ENCODE data around the gene SEC61B.

Gene SEC61B

DNA sequence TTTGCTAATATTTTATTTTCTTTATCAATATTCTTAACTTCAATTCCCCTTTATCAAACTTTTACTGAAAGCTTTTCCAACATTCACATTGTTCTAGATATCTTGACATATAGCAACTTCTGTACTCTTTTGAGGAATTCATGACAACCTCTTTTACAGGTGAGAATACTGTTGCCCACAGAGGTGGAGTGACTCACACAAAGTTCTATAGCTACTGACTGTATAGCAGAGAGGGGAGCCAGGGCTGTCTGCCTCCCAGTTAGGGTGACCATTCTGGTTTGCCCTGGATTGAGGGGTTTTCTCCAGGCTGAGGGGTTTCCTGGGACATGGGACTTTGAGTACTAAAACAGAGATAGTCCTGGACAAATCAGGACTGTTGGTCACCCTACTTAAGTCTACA is 16.2 kb downstream of the SEC61B start:
- no peak for DNase-seq

DNA sequence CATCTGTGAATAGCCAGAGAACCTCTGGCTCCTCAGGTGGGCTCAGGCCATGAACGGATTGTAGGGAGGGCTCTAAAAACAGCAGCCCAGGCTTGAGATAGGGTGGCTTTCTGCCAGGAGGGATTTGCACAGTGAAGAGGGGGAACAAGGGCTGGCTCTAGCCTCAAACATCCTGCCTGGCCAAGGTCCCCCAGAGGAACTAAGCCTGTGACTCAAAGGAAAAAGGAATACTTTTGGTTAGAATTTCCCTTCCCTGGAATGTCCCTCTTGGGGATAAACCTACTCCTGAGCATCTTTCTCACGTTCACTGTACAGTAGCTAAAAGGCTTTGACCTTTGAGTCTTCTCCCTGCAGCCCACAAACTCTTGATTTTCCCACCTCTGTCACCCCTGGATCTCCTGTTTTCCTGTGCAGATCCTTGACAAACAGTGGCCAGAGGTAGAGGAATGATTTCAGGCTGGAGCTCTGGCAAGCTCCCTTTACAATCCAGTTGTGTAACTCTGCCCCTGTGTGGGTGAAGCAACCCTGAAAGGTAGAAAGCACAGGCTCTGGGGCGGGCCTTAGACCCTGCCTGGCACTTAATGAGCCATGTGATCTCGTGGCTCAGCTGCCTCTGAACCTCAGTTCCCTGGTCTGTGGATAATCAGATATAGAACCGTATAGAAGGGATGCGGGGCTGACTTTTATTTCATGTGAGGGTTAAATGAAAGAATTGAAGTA is 17.4 kb downstream of the SEC61B start:
- DNase-seq, result no peak

DNA sequence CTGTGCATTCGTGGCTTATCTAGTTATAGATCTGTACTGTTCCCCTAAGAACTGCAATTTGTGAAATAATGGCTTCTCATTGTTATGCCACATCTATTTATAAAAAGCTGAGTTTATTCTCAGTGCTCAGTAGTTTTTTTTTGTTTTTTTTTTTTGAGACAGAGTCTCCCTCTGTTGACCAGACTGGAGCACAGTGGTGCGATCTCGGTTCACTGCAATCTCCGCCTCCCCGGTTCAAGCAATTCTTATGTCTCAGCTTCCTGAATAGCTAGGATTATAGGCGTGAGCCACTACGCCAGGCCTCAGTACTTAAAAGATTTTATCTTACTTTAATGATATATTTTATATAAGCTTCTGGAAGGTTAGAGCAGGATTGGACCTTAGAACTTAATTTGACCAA is 19.0 kb downstream of the SEC61B start:
- DNase-seq, result no peak

DNA sequence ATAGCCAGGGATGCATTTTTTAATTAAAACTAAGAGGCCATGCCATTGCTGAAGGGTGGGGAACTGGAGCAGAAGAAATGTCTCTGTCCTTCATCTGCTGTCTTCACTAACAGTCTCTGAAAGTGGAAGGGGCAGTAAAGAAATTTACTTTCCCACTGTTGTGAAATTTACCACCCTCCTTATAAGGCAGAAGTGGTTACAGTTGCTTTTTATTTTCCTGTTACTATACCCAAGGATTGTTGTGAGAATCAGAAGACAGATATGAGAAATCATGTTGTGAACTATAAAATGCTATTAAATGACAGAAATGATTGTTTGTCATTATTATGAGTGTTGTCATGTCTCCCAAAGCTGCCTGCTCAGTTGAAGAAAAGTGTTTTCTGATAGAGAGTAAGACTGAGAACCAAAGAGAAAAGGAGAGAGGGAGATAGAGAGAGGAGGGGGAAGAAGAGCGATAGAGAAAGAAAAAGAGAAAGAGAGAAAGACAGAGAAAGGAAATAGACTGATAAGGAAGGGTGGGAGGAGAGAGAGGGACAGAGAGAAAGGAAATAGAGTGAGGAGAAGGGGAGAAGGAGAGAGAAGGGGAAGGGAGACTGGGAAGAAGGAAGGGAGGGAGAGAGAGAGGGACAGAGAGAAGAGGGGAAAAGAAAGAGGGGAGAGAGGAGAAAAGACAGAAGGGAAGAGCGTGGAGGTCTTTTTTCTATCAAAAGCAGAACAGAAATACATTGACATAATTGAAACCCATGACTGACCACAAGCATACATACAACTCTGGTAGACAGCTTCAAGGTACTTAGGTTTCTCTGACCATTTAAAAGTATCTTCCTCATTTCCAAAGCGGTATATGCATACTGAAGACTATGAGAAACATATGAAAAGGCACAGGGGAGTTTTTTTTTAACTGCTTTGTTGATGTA is 22.5 kb downstream of the SEC61B start:
- DNase-seq, result no peak

DNA sequence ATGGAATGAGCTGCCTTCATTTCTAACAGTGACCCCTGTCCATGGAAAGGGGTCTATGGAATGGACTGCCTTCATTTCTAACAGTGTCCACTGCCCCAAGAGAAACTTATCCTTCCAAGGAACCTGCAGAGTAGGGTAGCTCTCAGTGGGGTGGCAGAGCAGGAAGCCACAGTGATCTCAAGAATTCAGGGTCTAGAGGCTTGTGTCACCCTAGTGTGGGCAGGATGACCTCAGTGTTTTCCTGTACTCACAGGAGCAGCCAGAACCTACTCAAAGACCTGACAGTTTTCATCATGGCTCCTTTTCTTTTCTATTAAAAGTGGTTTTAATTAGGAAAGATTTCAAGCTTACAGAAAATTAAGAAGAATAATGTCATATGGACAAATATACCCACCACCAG is 27.5 kb downstream of the SEC61B start:
- no peak for DNase-seq

DNA sequence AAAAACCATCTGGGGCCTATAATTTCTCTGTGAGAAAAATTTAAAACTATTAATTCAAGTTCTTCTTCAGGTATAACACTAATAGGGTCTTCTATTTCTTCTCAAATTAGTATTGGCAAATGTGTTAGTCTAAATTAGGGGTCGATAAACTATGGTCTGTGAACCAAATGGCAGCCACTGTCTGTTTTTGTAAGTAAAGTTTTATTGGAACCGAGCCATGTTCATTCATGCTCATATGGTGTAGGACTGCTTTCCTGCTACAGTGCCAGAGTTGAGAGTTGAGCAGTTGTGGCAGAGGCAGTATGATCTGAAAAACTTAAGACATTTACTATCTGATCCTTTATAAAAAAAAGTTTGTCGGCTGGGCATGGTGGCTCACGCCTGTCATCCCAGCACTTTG is 29.1 kb downstream of the SEC61B start:
- DNase-seq, result no peak

GRCh38 chr9:99253134-99253533 is 31.1 kb downstream of the SEC61B start:
- no peak for DNase-seq

DNA sequence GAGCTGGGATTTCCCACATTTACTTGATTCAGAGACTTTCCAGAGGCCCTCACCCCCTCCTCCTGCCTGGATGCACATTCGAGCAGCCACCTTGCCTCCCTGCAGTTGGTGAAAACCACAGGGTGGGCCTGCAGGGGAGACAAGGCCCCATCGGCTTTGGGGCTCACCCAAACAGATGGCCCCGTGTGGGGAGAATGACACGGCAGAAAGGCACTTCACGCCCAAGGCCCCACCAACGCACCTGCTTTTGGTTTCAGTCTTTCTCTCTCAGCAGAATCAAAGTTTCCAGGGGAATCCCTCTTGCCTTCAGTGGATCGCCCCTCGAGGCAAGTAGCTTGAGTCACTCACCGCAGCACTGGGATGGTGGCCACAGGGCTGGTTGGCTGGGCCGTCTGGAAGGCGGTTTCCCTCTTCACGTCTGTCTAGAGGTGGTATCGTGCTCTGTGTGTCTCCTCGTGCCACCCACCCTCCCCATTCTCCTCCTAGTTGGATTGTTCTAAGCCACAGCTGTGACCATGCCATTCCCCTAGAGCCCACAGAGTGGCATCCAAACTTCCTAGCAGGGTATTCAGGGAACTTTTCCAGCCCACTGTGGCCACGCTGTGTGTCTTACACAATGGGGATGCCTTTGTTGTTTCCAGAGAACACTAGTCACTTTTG is 31.8 kb downstream of the SEC61B start:
- peak; percentile 54 to 65 for DNase-seq

- DNase-seq, result no peak
Measured at GRCh38 chr9:99255651-99256050, 33.6 kb downstream of the SEC61B start.

DNA sequence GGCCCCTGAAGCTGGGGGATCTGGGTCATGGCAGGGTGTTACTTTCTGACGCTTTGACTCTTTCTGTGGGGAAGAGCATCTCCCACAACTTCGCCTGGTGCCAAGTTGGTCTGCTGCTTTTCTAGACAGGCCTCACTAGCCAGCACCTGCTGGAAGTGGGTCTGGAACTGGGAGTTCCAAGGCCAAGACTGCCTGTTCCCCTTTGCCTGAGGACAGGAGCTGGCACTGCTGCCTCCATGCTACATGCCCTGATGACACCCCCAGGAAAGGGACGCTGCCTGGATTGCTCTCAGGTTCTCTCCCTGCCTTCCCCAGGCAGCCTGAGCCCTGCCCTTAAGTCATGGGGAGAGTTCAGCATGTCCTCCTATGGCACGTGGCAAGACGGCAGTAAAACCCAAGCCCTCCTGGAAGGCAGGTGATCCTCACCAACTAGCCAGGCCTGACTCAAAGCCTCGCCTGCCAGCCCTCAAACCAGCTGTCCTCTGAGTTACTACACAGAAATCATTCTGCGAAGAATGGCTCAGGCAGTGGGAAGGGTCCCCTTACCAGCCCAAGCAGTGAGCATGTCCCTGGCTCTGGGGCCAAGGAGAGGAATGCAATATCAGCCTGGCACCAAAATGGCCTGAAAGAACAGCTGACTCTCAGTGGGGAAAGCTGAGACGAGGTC is 35.8 kb downstream of the SEC61B start:
- DNase-seq, result no peak

- DNase-seq, result peak; percentile 10 to 13
Measured at GRCh38 chr9:99259231-99259918, 37.3 kb downstream of the SEC61B start.

- no peak for DNase-seq
Measured at GRCh38 chr9:99261923-99262322, 39.8 kb downstream of the SEC61B start.

DNA sequence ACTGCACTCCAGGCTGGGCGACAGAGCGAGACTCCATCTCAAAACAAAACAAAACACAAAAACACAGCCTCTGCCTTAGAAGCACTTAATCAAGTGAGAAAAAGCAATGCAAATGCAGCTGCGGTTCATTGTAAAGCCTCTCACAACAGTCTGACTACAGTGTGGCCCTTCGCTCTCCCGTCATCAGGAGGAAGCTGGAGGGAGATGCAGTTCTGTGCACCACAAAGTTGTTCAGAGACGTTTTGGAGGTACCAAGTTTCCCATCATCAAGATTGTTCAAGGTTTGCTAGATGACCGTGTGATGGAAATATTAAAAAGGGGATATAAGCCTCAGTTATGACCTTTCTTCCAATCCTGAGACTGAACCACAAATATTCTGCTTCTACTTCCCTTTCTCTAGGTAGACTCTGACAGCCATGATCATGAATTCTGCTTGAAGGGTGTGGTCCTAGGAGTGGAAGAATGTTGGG is 40.9 kb downstream of the SEC61B start:
- DNase-seq, result no peak

DNA sequence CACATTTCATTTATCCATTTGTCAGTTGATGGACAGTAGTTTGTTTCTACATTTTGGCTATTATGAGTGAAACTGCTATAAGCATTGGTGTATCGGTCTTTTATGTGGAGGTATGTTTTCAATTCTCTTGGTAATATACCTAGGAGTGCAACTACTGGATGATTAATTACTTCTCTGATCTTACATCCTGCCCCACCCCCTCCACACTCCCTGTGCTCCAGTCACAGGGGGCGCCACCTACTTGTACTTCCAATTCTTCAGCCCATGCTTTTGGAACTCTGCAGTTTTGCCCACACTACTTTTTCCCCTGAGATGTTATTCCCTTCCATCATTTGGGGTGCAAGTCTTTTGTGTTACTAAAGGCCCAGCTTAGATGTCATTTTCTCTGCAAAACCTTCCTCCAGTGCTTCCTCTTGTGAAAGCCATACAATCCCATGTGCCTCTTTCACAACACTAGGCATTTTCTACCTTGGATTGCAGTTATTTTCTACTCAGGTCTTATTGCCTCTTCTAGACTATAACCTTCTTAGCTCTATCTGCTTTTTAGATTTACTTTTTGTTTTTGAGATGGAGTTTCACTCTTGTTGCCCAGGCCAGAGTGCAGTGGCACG is 42.1 kb downstream of the SEC61B start:
- no peak for DNase-seq

DNA sequence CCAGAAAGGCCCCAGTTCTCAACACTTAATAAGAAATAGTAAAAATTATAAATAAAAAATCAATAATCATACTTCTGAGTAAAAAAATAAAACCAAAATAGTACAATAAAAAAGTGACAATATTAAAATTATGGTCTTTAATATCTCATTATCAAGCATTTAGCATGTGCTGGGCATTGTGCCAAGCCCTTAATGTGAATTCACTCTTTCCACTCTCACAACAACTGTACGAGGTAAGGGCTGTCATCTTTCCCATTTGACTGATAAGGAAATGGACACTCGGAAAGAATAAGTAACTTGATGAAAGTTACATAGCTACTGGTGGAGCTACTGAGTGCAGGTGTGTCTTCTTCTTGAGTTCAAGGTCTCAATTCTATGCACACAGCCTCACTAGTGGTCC is 43.6 kb downstream of the SEC61B start:
- no peak for DNase-seq

- peak; percentile 43 to 44 for DNase-seq
Measured at GRCh38 chr9:99266255-99267023, 44.4 kb downstream of the SEC61B start.

DNA sequence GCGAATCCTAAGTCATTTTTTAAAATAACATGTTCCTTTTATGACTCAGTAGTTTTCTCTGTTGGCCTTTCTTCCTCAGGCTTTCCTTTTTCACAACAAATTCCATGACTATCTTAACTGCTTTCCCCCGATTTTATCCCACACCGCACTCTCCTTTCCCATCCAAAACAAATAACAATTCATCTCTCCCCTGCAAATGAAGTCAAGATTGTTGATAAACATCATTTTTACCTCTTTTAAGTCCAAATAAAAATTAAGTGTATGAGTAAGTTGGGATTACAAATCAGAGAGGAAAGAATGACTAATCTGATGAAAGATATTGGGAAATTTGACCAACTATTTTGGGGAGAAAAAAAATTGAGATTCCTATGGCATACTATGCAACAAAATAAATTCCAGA is 47.3 kb downstream of the SEC61B start:
- no peak for DNase-seq

GRCh38 chr9:99270491-99270890 is 48.4 kb downstream of the SEC61B start:
- DNase-seq, result no peak

DNA sequence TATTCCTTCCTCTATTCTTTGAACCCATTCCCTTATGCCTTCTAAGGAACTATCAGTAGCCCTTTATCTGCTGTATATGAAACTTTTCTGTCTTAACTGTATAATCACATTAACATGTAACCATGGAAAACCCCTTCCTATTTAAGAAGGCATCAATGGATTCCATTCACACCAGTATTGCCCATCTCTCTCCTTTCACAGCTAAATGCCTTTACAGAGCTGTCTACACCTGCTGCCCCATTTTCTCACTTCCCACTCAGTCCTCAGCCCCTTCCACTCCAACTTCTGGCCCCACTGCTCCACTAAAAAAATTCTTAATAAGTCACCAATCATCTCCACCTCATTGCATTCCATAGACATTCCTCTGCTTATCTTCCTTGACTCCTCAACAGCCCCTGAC is 50.8 kb downstream of the SEC61B start:
- no peak for DNase-seq

DNA sequence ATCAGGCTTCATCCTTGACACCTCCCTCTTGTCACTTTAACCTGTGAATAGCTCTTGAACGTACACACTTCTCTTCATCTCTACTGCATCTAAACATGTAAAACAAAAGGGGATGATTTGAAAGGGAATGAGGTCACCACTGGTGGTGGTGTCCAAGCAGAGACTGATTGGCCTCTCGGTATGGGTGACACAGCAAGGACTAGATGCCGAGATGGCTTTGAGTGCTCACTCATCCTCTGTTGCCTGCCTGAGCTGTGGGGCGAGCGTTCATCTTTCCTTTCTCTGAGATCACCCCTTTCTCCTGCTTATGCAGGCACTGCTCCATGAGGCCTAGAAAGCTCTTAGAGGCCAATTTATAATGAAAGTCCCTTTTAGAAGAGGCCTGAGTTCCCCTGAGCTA is 51.9 kb downstream of the SEC61B start:
- no peak for DNase-seq

DNA sequence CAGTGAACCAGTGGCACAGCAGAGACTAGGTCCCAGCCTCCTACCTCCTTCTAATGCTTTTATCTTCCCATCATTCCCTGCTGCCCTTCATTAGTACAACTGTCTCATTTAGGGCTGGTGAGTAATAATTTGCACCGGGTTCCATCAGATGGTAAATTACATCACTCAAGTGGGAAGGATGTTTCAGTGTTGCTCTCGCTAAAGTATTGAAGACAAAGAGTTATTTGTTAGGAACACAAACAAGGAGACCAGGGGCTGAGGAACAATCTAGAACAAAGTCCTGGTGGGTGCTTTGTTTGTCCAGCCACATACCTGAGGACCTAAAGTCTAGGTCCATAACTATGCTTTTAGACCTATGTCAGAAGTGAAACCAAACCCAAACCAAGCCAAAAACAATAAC is 52.4 kb downstream of the SEC61B start:
- no peak for DNase-seq

Data from activated CD4-positive, alpha-beta T cell treated with anti-CD3 and anti-CD28 coated beads, Interleukin-2, amount 50 U/mL, for 4 hours (primary cell).